ENCODE measurements around the gene TMSB10. TPM values are rescaled to one million over a fixed set of nuclear protein-coding genes. Genes with fewer than 3 reads are reported as not detected.

Gene TMSB10
- total and polyA plus RNA-seq, 2 of the 13 experiments (the other 11 are each of a cell fraction or from before 2014, with no cell fraction given) = 665 to 708 TPM

DNA sequence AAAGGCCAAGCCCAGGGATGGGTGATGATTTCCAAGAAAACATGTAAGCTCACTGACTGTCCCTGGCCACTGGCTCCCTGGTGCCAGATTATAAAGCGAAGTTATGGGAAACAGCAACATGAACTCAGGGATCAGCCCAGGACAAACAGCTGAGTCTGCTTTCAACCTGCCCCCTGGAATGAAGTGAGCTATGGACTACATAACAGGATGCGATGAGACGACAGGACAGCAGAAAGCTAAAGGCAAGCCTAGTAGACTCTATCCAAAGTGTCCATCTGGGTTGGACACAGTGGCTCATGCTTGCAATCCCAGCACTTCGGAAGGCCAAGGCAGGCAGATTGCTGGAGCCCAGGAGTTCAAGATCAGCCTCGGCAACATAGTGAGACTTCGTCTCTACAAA is 48.9 kb downstream of the TMSB10 start (continued):
- no peak for TF ChIP-seq SAFB2 (CRISPR knock-in tag; IDR thresholded peaks at IDR 0.05; ENCODE audit: borderline replicate concordance, low read depth)
- TF ChIP-seq, protein P1, sequence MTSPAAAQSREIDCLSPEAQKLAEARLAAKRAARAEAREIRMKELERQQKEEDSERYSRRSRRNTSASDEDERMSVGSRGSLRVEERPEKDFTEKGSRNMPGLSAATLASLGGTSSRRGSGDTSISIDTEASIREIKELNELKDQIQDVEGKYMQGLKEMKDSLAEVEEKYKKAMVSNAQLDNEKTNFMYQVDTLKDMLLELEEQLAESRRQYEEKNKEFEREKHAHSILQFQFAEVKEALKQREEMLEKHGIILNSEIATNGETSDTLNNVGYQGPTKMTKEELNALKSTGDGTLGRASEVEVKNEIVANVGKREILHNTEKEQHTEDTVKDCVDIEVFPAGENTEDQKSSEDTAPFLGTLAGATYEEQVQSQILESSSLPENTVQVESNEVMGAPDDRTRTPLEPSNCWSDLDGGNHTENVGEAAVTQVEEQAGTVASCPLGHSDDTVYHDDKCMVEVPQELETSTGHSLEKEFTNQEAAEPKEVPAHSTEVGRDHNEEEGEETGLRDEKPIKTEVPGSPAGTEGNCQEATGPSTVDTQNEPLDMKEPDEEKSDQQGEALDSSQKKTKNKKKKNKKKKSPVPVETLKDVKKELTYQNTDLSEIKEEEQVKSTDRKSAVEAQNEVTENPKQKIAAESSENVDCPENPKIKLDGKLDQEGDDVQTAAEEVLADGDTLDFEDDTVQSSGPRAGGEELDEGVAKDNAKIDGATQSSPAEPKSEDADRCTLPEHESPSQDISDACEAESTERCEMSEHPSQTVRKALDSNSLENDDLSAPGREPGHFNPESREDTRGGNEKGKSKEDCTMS (CRISPR knock-in tag; conservative IDR thresholded peaks at IDR 0.05) = no peak
- TF ChIP-seq SUZ12 (IDR thresholded peaks at IDR 0.05; ENCODE audit: low read depth, low read length) = no peak
- no peak for TF ChIP-seq MTF1 (CRISPR knock-in tag; IDR thresholded peaks at IDR 0.05)
- TF ChIP-seq, protein P2, sequence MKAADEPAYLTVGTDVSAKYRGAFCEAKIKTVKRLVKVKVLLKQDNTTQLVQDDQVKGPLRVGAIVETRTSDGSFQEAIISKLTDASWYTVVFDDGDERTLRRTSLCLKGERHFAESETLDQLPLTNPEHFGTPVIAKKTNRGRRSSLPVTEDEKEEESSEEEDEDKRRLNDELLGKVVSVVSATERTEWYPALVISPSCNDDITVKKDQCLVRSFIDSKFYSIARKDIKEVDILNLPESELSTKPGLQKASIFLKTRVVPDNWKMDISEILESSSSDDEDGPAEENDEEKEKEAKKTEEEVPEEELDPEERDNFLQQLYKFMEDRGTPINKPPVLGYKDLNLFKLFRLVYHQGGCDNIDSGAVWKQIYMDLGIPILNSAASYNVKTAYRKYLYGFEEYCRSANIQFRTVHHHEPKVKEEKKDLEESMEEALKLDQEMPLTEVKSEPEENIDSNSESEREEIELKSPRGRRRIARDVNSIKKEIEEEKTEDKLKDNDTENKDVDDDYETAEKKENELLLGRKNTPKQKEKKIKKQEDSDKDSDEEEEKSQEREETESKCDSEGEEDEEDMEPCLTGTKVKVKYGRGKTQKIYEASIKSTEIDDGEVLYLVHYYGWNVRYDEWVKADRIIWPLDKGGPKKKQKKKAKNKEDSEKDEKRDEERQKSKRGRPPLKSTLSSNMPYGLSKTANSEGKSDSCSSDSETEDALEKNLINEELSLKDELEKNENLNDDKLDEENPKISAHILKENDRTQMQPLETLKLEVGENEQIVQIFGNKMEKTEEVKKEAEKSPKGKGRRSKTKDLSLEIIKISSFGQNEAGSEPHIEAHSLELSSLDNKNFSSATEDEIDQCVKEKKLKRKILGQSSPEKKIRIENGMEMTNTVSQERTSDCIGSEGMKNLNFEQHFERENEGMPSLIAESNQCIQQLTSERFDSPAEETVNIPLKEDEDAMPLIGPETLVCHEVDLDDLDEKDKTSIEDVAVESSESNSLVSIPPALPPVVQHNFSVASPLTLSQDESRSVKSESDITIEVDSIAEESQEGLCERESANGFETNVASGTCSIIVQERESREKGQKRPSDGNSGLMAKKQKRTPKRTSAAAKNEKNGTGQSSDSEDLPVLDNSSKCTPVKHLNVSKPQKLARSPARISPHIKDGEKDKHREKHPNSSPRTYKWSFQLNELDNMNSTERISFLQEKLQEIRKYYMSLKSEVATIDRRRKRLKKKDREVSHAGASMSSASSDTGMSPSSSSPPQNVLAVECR (CRISPR knock-in tag; IDR thresholded peaks at IDR 0.05; ENCODE audit: borderline replicate concordance) = peak; percentile 44; the same call in 1 of the 2 replicates
- peak; percentile 34; the same call in 1 of the 2 replicates for TF ChIP-seq ZNF598 (CRISPR knock-in tag; IDR thresholded peaks at IDR 0.05; ENCODE audit: borderline replicate concordance)
- TF ChIP-seq, protein P3, sequence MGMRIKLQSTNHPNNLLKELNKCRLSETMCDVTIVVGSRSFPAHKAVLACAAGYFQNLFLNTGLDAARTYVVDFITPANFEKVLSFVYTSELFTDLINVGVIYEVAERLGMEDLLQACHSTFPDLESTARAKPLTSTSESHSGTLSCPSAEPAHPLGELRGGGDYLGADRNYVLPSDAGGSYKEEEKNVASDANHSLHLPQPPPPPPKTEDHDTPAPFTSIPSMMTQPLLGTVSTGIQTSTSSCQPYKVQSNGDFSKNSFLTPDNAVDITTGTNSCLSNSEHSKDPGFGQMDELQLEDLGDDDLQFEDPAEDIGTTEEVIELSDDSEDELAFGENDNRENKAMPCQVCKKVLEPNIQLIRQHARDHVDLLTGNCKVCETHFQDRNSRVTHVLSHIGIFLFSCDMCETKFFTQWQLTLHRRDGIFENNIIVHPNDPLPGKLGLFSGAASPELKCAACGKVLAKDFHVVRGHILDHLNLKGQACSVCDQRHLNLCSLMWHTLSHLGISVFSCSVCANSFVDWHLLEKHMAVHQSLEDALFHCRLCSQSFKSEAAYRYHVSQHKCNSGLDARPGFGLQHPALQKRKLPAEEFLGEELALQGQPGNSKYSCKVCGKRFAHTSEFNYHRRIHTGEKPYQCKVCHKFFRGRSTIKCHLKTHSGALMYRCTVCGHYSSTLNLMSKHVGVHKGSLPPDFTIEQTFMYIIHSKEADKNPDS (CRISPR knock-in tag; IDR thresholded peaks at IDR 0.05) = 0 out of 2 replicates have a peak, but pooled peaks have one; percentile 58
- peak; percentile 32; the same call in 1 of the 2 replicates for TF ChIP-seq MIER3 (CRISPR knock-in tag; IDR thresholded peaks at IDR 0.05; ENCODE audit: borderline replicate concordance)
- no peak for TF ChIP-seq ZC3H13 (CRISPR knock-in tag; IDR thresholded peaks at IDR 0.05)
- peak; percentile 44 for TF ChIP-seq XRCC5 (optimal IDR thresholded peaks at IDR 0.05; ENCODE audit: low read length)
- TF ChIP-seq TEAD3 (CRISPR knock-in tag; optimal IDR thresholded peaks at IDR 0.05; ENCODE audit: borderline replicate concordance) = peak; percentile 98
- no peak for TF ChIP-seq EZH2 (conservative IDR thresholded peaks at IDR 0.05; ENCODE audit: low read depth, low read length)
- peak; percentile 90; the same call in 1 of the 2 replicates for TF ChIP-seq ZNF292 (CRISPR knock-in tag; IDR thresholded peaks at IDR 0.05; ENCODE audit: borderline replicate concordance, low read depth)
- peak; percentile 46; the same call in 1 of the 2 replicates for TF ChIP-seq DPF2 (CRISPR knock-in tag; IDR thresholded peaks at IDR 0.05; ENCODE audit: borderline replicate concordance, low read depth)
- TF ChIP-seq NONO (IDR thresholded peaks at IDR 0.05) = no peak
- TF ChIP-seq NONO (CRISPR knock-in tag; conservative IDR thresholded peaks at IDR 0.05) = no peak
- TF ChIP-seq, protein P4, sequence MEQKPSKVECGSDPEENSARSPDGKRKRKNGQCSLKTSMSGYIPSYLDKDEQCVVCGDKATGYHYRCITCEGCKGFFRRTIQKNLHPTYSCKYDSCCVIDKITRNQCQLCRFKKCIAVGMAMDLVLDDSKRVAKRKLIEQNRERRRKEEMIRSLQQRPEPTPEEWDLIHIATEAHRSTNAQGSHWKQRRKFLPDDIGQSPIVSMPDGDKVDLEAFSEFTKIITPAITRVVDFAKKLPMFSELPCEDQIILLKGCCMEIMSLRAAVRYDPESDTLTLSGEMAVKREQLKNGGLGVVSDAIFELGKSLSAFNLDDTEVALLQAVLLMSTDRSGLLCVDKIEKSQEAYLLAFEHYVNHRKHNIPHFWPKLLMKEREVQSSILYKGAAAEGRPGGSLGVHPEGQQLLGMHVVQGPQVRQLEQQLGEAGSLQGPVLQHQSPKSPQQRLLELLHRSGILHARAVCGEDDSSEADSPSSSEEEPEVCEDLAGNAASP (CRISPR knock-in tag; IDR thresholded peaks at IDR 0.05; ENCODE audit: borderline replicate concordance) = peak; percentile 90; the same call in 1 of the 2 replicates
- peak; percentile 54 for TF ChIP-seq FOXA3 (CRISPR knock-in tag; IDR thresholded peaks at IDR 0.05)
- TF ChIP-seq CAMTA2 (CRISPR knock-in tag; IDR thresholded peaks at IDR 0.05; ENCODE audit: borderline replicate concordance) = no peak
- TF ChIP-seq SOX5 (CRISPR knock-in tag; IDR thresholded peaks at IDR 0.05; ENCODE audit: borderline replicate concordance) = 0 out of 2 replicates have a peak, but pooled peaks have one; percentile 52
- peak; percentile 79 for TF ChIP-seq HDAC2 (CRISPR knock-in tag; IDR thresholded peaks at IDR 0.05)

All from HepG2 (cell line).